Nephron (organoid): ENCODE measurements around the gene TRIM72.

ENCODE experiments used
- H3K27ac Mint-ChIP-seq, 3 experiments: 2 replicates each; pipeline ENCODE4 v1.8.0; 2020; ENCODE audit warnings: mixed read lengths in 3 of 3, mild to moderate bottlenecking in 2 of 3, moderate library complexity in 1 of 3
- H3K27me3 Mint-ChIP-seq: 2 replicates; pipeline ENCODE4 v1.8.0; 2021; ENCODE audit warnings: low read depth, mild to moderate bottlenecking, moderate library complexity, mixed read lengths
- H3K36me3 Mint-ChIP-seq: 2 replicates; pipeline ENCODE4 v1.8.0; 2020; ENCODE audit warnings: low read depth, mixed read lengths
- H3K4me1 Mint-ChIP-seq: 2 replicates; pipeline ENCODE4 v1.8.0; 2020; ENCODE audit warnings: mixed read lengths
- H3K4me3 Mint-ChIP-seq, 3 experiments: 2 replicates each; pipeline ENCODE4 v1.8.0; 2020; ENCODE audit warnings: mild to moderate bottlenecking in 3 of 3, mixed read lengths in 3 of 3, moderate library complexity in 2 of 3
- H3K9me3 Mint-ChIP-seq: 2 replicates; pipeline ENCODE4 v1.8.0; 2020; ENCODE audit warnings: mixed read lengths
- TF ChIP-seq, protein P1 (sequence below), 3 experiments: fragments of 200-600 bp; sonication (generic); IDR thresholded peaks; one replicate each; pipeline ENCODE4 v1.5.0; 2021; ENCODE audit warnings: antibody characterized with exemption in 3 of 3; ENCODE audit not compliant: unreplicated experiment in 3 of 3

Gene TRIM72

DNA sequence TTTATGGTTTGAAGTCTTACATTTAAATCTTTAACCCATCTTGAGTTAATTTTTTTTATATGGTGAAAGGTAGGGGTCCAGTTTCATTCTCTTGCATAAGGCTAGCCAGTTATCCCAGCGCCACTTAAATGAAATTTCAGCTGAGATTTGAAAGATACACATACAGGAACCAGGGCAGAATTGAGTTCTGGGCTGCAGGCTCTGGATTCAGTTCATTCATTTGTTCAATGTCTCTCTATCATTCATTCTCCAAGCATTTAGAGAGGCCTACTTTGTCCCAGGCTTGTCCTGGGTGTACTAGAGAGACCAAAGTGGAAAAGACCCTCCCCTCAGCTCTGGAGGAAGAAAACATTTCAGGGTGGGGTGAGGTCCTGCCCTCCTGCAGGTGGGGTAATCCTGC lies 577 bp upstream of the TRIM72 start:
- H3K9me3 Mint-ChIP-seq = no peaks in the 10 kb centered on the region
- TF ChIP-seq, protein P1, sequence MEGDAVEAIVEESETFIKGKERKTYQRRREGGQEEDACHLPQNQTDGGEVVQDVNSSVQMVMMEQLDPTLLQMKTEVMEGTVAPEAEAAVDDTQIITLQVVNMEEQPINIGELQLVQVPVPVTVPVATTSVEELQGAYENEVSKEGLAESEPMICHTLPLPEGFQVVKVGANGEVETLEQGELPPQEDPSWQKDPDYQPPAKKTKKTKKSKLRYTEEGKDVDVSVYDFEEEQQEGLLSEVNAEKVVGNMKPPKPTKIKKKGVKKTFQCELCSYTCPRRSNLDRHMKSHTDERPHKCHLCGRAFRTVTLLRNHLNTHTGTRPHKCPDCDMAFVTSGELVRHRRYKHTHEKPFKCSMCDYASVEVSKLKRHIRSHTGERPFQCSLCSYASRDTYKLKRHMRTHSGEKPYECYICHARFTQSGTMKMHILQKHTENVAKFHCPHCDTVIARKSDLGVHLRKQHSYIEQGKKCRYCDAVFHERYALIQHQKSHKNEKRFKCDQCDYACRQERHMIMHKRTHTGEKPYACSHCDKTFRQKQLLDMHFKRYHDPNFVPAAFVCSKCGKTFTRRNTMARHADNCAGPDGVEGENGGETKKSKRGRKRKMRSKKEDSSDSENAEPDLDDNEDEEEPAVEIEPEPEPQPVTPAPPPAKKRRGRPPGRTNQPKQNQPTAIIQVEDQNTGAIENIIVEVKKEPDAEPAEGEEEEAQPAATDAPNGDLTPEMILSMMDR (IDR thresholded peaks at IDR 0.05; ENCODE audit: unreplicated experiment in 3 of 3) = no peak
- peak overlapping the region; percentile 33 to 81 (median 64) for H3K27ac Mint-ChIP-seq
- no peaks in the 10 kb centered on the region for H3K36me3 Mint-ChIP-seq
- peaks cover 24% of the 10 kb centered on the region for H3K4me1 Mint-ChIP-seq
- H3K27me3 Mint-ChIP-seq = peaks cover 80% of the 10 kb centered on the region
- peak overlapping the region; percentile 52 to 97 (median 65) for H3K4me3 Mint-ChIP-seq

DNA sequence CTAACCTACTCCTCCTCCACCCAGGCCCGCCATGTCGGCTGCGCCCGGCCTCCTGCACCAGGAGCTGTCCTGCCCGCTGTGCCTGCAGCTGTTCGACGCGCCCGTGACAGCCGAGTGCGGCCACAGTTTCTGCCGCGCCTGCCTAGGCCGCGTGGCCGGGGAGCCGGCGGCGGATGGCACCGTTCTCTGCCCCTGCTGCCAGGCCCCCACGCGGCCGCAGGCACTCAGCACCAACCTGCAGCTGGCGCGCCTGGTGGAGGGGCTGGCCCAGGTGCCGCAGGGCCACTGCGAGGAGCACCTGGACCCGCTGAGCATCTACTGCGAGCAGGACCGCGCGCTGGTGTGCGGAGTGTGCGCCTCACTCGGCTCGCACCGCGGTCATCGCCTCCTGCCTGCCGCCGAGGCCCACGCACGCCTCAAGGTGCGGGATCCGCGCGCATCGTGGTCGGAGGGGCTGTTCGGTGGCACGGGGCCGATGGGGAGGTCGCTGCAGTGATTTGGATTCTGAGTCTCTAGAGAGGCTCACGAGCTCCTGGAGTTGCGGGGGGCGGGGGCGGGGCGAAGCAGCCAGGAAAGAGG lies 878 bp downstream of the TRIM72 start:
- no peaks in the 10 kb centered on the region for H3K36me3 Mint-ChIP-seq
- H3K27me3 Mint-ChIP-seq = peaks cover 89% of the 10 kb centered on the region
- TF ChIP-seq, protein P1 (IDR thresholded peaks at IDR 0.05; ENCODE audit: unreplicated experiment in 3 of 3) = no peak
- H3K4me1 Mint-ChIP-seq = peaks cover 24% of the 10 kb centered on the region
- H3K9me3 Mint-ChIP-seq = no peaks in the 10 kb centered on the region
- peak overlapping the region; percentile 79 to 89 (median 87) for H3K4me3 Mint-ChIP-seq
- H3K27ac Mint-ChIP-seq = no peak overlapping the region

DNA sequence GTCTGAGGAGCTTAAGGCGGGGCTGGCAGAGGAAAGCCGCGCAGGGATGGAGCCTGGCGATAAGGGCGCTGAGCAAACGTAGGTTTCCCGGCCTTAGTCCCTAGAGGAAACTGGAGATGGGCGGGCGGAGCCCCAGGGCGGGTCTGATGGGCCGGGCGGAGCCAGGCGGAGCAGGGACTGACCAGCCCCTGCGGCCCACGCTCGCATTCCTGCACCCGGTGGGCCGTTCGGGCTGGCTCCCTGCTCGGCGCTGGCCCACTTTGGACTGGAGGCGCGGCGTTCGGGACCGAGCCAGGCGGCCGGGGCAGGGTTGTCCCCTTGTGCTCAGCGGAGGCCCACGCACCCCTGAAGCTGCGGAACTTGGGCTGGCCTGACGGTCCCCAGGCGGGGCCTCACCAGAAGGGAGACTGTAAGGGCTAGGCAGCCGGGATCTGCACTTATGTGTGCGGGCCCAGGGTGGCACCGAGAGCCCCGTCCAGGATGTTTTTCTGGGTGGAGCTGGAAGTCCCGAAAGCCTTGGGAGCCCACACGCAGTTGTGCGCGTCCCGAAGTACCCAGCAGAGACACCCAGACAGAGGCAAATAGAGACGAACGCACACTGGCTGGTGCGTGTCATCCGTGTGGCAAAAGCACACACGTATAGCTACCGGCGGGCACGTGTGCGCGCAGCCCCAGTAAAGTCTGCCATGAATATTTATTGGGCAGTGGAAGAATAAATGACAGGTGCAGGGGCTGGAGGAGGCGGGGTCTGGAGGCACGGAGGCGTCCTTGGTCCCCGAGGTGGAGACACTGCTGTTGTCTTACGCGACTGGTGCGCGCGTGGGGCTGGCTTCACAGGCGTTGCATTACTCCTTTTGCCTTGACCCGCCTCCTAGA lies 1.6 kb downstream of the TRIM72 start:
- H3K4me3 Mint-ChIP-seq = peak overlapping the region; percentile 79 to 89 (median 87)
- peaks cover 24% of the 10 kb centered on the region for H3K4me1 Mint-ChIP-seq
- TF ChIP-seq, protein P1 (IDR thresholded peaks at IDR 0.05; ENCODE audit: unreplicated experiment in 3 of 3) = no peak

DNA sequence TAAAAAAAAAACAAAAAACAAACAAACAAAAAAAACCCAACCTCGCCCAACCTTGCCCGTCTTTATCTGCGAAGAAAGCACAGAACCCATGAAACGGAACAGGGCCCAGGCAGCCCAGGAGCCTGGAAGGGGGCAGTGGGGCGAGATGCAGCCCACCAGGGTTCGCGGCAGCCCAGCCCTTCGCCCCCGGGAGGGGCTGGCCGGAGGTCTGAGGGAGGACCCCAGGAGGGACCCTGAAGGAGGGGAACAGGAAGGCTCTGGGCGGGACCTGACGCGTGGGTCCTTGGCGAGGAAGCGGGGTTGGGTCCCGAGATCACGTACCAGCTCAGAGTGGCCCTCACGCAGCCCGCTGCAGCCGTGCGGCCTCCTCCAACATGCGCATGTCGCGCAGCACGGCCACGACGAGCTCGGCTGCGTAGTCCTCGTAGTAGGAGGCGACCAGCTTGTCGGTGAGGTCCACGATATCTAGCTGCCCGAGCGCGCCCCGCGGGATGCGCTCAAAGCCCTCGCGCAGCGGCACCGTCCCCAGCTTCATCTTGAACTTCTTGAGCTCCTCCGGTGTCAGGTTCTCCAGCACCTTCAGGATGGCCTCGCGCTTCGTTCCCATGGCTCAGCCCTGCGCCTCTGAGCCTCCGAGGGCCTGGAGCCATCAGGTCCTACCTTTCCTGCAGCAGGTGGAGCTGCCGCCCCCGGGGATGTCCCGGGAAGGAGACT lies 2.7 kb downstream of the TRIM72 start, which contains the start of gene PYDC1:
PYDC1 (minus strand) TSS at position 714 of the 714 bp plus-strand sequence; CDS start at position 607, 107 bp downstream.
- Mint-ChIP-seq H3K27me3 (peaks cover 93% of the 10 kb centered on the region), H3K27ac (no peak within 1 kb of the TSS), H3K36me3 (no peaks in the 10 kb centered on the region), H3K9me3 (no peaks in the 10 kb centered on the region), H3K4me3 (peak within 1 kb of the TSS; percentile 79 to 87 (median 87)), H3K4me1 (peaks cover 23% of the 10 kb centered on the region)
- TF ChIP-seq, protein P1 (IDR thresholded peaks at IDR 0.05; ENCODE audit: unreplicated experiment in 3 of 3) = no peak

More for the DNA sequence above, 1.6 kb downstream of the TRIM72 start:
- H3K27ac Mint-ChIP-seq = peak overlapping the region in 1 of 3 experiments; percentile 3
- H3K27me3 Mint-ChIP-seq = peaks cover 88% of the 10 kb centered on the region
- no peaks in the 10 kb centered on the region for H3K9me3 Mint-ChIP-seq
- no peaks in the 10 kb centered on the region for H3K36me3 Mint-ChIP-seq

DNA sequence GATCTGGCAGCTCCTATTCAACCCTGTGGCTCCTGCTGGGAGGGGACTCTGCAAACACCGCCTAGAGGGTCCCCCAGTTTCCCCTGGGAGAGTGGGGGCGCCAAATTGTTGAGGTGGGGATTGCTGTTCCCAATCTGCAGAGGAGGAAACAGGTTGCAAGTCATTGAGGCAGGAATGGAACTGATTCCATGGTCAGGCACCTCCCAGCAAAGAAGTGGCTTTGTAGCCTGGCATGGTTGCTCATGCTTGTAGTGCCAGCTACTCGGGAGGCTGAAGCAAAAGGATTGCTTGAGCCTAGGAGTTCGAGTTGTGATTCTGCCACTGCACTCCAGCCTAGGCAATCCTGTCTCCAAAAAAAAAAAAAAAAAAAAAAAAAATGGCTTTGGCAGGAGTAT lies 3.2 kb downstream of the TRIM72 start:
- TF ChIP-seq, protein P1 (IDR thresholded peaks at IDR 0.05; ENCODE audit: unreplicated experiment in 3 of 3) = no peak
- Mint-ChIP-seq H3K9me3 (no peaks in the 10 kb centered on the region), H3K4me1 (peaks cover 18% of the 10 kb centered on the region), H3K27me3 (peaks cover 92% of the 10 kb centered on the region), H3K27ac (no peak overlapping the region), H3K4me3 (peak overlapping the region in 2 of 3 experiments; percentile 50 to 64), H3K36me3 (no peaks in the 10 kb centered on the region)
